ENCODE results near the gene CTNNA2.

Gene CTNNA2

DNA sequence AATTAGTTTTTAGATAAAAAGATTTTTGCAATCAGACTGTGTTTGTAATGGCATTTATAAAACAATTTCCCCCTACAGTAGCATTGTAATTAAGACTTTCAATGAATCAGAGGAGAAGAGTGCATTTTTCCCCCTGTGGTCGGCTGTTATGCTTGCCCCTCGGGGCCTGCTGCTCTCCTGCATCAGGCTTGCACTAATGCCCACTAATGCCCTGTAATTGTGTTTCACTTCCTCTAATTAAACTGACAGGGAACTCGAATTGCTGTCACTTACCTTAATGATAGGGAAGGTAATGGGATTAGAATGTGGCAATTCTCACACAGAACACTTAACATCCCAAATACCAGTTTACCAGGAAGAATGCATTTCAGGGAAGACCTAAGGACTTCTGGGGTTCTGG lies 852.9 kb downstream of the CTNNA2 start:
- no peak; the same call in 2 of the 3 replicates for ATAC-seq
- TF ChIP-seq TCF4 (CRISPR knock-in tag; IDR thresholded peaks at IDR 0.05; ENCODE audit: borderline replicate concordance), result peak; percentile 39; the same call in 1 of the 2 replicates
- TF ChIP-seq ISL1 (CRISPR knock-in tag; IDR thresholded peaks at IDR 0.05), result peak; percentile 48; the same call in 1 of the 2 replicates
- TF ChIP-seq ZNF565 (CRISPR knock-in tag; conservative IDR thresholded peaks at IDR 0.05; ENCODE audit: low read depth), result no peak
- 0 out of 2 replicates have a peak, but pooled peaks have one; percentile 49 for TF ChIP-seq TSHZ2 (CRISPR knock-in tag; IDR thresholded peaks at IDR 0.05)
- no peak for TF ChIP-seq ESRRG (CRISPR knock-in tag; IDR thresholded peaks at IDR 0.05)
- TF ChIP-seq ZC3H10 (CRISPR knock-in tag; IDR thresholded peaks at IDR 0.05), result no peak
- TF ChIP-seq OSR1 (CRISPR knock-in tag; IDR thresholded peaks at IDR 0.05), result no peak
- TF ChIP-seq ZFP30 (CRISPR knock-in tag; IDR thresholded peaks at IDR 0.05), result no peak
- TF ChIP-seq, protein P1, sequence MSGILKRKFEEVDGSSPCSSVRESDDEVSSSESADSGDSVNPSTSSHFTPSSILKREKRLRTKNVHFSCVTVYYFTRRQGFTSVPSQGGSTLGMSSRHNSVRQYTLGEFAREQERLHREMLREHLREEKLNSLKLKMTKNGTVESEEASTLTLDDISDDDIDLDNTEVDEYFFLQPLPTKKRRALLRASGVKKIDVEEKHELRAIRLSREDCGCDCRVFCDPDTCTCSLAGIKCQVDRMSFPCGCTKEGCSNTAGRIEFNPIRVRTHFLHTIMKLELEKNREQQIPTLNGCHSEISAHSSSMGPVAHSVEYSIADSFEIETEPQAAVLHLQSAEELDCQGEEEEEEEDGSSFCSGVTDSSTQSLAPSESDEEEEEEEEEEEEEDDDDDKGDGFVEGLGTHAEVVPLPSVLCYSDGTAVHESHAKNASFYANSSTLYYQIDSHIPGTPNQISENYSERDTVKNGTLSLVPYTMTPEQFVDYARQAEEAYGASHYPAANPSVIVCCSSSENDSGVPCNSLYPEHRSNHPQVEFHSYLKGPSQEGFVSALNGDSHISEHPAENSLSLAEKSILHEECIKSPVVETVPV (CRISPR knock-in tag; IDR thresholded peaks at IDR 0.05), result peak; percentile 76; the same call in 1 of the 2 replicates
- TF ChIP-seq, protein P2, sequence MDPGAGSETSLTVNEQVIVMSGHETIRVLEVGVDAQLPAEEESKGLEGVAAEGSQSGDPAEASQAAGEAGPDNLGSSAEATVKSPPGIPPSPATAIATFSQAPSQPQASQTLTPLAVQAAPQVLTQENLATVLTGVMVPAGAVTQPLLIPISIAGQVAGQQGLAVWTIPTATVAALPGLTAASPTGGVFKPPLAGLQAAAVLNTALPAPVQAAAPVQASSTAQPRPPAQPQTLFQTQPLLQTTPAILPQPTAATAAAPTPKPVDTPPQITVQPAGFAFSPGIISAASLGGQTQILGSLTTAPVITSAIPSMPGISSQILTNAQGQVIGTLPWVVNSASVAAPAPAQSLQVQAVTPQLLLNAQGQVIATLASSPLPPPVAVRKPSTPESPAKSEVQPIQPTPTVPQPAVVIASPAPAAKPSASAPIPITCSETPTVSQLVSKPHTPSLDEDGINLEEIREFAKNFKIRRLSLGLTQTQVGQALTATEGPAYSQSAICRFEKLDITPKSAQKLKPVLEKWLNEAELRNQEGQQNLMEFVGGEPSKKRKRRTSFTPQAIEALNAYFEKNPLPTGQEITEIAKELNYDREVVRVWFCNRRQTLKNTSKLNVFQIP (CRISPR knock-in tag; IDR thresholded peaks at IDR 0.05; ENCODE audit: borderline replicate concordance, low read depth), result no peak
- TF ChIP-seq RARB (CRISPR knock-in tag; IDR thresholded peaks at IDR 0.05), result no peak

GRCh38 chr2:80370375-80371009 lies 857.6 kb downstream of the CTNNA2 start:
- TF ChIP-seq ZNF8 (CRISPR knock-in tag; IDR thresholded peaks at IDR 0.05) (no peak), PATZ1 (CRISPR knock-in tag; IDR thresholded peaks at IDR 0.05; ENCODE audit: borderline replicate concordance) (no peak)
- no peak for ATAC-seq

- ATAC-seq, result no peak
- TF ChIP-seq TSHZ2 (CRISPR knock-in tag; IDR thresholded peaks at IDR 0.05) (peak; percentile 58; the same call in 1 of the 2 replicates), ZNF70 (CRISPR knock-in tag; IDR thresholded peaks at IDR 0.05) (peak; percentile 25; the same call in 1 of the 2 replicates), ESRRG (CRISPR knock-in tag; IDR thresholded peaks at IDR 0.05) (no peak), TCF4 (CRISPR knock-in tag; IDR thresholded peaks at IDR 0.05; ENCODE audit: borderline replicate concordance) (peak; percentile 97)
- TF ChIP-seq, protein P3, sequence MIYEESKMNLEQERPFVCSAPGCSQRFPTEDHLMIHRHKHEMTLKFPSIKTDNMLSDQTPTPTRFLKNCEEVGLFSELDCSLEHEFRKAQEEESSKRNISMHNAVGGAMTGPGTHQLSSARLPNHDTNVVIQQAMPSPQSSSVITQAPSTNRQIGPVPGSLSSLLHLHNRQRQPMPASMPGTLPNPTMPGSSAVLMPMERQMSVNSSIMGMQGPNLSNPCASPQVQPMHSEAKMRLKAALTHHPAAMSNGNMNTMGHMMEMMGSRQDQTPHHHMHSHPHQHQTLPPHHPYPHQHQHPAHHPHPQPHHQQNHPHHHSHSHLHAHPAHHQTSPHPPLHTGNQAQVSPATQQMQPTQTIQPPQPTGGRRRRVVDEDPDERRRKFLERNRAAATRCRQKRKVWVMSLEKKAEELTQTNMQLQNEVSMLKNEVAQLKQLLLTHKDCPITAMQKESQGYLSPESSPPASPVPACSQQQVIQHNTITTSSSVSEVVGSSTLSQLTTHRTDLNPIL (CRISPR knock-in tag; IDR thresholded peaks at IDR 0.05; ENCODE audit: low read depth), result no peak
- TF ChIP-seq, protein P1 (CRISPR knock-in tag; IDR thresholded peaks at IDR 0.05), result no peak
These were observed 861.3 kb downstream of the CTNNA2 start for GRCh38 chr2:80374105-80374504.
